ENCODE results near the gene STIP1. TPM values are rescaled to one million over a fixed set of nuclear protein-coding genes. Genes with fewer than 3 reads are reported as not detected.

STIP1 gene
- total and polyA plus RNA-seq, 2 donors (not counting 3 experiments of a cell fraction or from before 2014, with no cell fraction given) = 117 to 226 TPM

DNA sequence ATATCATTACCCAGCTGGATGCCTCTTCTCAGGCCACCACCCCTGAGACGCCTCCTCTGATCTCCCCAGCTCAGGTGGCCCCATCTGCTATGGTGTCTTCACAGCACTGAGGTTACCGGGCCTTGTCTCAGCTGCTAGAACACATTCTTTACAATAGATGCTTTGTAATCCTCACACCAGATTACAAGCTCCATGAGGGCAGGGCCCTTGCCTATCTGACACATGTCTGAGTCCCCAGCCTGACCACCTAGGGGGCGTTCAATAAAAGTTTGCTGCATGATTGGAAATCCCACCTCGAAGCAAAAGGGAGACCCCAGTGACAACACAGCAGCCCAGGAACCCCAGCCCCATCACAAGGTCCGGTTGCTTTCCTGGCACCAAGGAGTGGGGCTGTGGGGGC, 22.0 kb upstream of the STIP1 start:
- POLR2A ChIA-PET = no interaction called here

More for the DNA sequence above, 22.0 kb upstream of the STIP1 start:
- BruUV-seq (replicated peaks) = no TSS peak
- Histone ChIP-seq H3K4me2 (ENCODE audit: insufficient read depth, low read length) (no peak overlapping the region), H3K36me3 (ENCODE audit: control insufficient read depth in 2 of 2, extremely low read depth in 1 of 2, insufficient read depth in 2 of 2, low read length in 2 of 2) (no peaks in the 10 kb centered on the region), H3K4me1 (ENCODE audit: control insufficient read depth, extremely low read depth, insufficient read depth, low read length) (peaks cover 7% of the 10 kb centered on the region), H3K79me2 (ENCODE audit: control insufficient read depth, insufficient read depth, low read length) (peaks cover 11% of the 10 kb centered on the region), H3K27ac (ENCODE audit: insufficient read depth, low read depth, low read length) (no peak overlapping the region), H3K9ac (replicated peaks; ENCODE audit: extremely low read depth, insufficient read depth, low read length) (no peak overlapping the region), H3K9me3 (replicated peaks; ENCODE audit: control insufficient read depth, insufficient read depth, low read length) (no peaks in the 10 kb centered on the region), H4K20me1 (replicated peaks; ENCODE audit: control insufficient read depth, extremely low read depth, insufficient read depth, low read length) (no peaks in the 10 kb centered on the region), H3K4me3 (replicated peaks in 1 of 3; ENCODE audit: insufficient read depth in 1 of 3, low read depth in 1 of 3, low read length in 3 of 3) (no peak overlapping the region), H3K9me1 (replicated peaks; ENCODE audit: control insufficient read depth, extremely low read depth, insufficient read depth, low read length) (no peaks in the 10 kb centered on the region), H2AFZ (ENCODE audit: low read depth, low read length) (no peak overlapping the region), H3K27me3 (ENCODE audit: control insufficient read depth in 2 of 2, insufficient read depth in 2 of 2, low read length in 2 of 2) (no peaks in the 10 kb centered on the region)
- TF ChIP-seq MYC (IDR thresholded peaks at IDR 0.05; ENCODE audit: low read depth, low read length) = no peak
- TF ChIP-seq, protein P1, sequence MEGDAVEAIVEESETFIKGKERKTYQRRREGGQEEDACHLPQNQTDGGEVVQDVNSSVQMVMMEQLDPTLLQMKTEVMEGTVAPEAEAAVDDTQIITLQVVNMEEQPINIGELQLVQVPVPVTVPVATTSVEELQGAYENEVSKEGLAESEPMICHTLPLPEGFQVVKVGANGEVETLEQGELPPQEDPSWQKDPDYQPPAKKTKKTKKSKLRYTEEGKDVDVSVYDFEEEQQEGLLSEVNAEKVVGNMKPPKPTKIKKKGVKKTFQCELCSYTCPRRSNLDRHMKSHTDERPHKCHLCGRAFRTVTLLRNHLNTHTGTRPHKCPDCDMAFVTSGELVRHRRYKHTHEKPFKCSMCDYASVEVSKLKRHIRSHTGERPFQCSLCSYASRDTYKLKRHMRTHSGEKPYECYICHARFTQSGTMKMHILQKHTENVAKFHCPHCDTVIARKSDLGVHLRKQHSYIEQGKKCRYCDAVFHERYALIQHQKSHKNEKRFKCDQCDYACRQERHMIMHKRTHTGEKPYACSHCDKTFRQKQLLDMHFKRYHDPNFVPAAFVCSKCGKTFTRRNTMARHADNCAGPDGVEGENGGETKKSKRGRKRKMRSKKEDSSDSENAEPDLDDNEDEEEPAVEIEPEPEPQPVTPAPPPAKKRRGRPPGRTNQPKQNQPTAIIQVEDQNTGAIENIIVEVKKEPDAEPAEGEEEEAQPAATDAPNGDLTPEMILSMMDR (IDR thresholded peaks at IDR 0.05; ENCODE audit: extremely low read depth in 1 of 2, insufficient read depth in 1 of 2, low read depth in 1 of 2, low read length in 2 of 2) = no peak
- no peak for TF ChIP-seq FOS (IDR thresholded peaks at IDR 0.05; ENCODE audit: borderline replicate concordance, insufficient read depth, low read length)
- no peak for TF ChIP-seq POLR2AphosphoS5 (IDR thresholded peaks at IDR 0.05; ENCODE audit: insufficient read depth, low read depth, low read length)
- no peak for TF ChIP-seq JUN (IDR thresholded peaks at IDR 0.05; ENCODE audit: borderline replicate concordance, insufficient read depth, insufficient read length, low read depth)
- no peak for FAIRE-seq
- dilution Hi-C loops (cut with MboI; ENCODE audit: extremely low pct_ligation_motif_present, low sequenced_read_pairs) = no loop called here
- no peak for DNase-seq (ENCODE audit: low read depth, low spot score)
- intact Hi-C loops (cut with micrococcal nuclease) = no loop called here
- CTCF ChIA-PET = interaction anchor here (0.5 to 1.7 kb wide), 4 partner anchors 11 to 164 kb away, joined by 3 to 5 read pairs (median 4); no protein-coding TSS in a partner anchor
